ENCODE measurements around the gene PGAM5. TPM values are rescaled to one million over a fixed set of nuclear protein-coding genes. Genes with fewer than 3 reads are reported as not detected.

The PGAM5 gene
- total and polyA plus RNA-seq, 8 donors = 9.0 to 27.3 (median 16.3) TPM

GRCh38 chr12:132713123-132713522 lies 2.5 kb downstream of the PGAM5 start:
- no peak overlapping the region for H3K27ac ChIP-seq
- ATAC-seq (no peak), FAIRE-seq (no peak), DNase-seq (no peak)
- 64 to 77% methylated on average over 2 of the region's 2 CpGs for WGBS, 2 donors
- no peak for TF ChIP-seq CTCF (IDR thresholded peaks at IDR 0.05)
- H3K9me3 ChIP-seq = no peaks in the 10 kb centered on the region
- H3K27me3 ChIP-seq = no peaks in the 10 kb centered on the region
- peaks cover 0 to 11% (median 0%) of the 10 kb centered on the region in 3 donors for H3K36me3 ChIP-seq
- H3K4me3 ChIP-seq = no peak overlapping the region
- peaks cover 0 to 10% (median 8%) of the 10 kb centered on the region in 3 donors for H3K4me1 ChIP-seq
- intact Hi-C loops (cut with DNase I) = no loop called here

DNA sequence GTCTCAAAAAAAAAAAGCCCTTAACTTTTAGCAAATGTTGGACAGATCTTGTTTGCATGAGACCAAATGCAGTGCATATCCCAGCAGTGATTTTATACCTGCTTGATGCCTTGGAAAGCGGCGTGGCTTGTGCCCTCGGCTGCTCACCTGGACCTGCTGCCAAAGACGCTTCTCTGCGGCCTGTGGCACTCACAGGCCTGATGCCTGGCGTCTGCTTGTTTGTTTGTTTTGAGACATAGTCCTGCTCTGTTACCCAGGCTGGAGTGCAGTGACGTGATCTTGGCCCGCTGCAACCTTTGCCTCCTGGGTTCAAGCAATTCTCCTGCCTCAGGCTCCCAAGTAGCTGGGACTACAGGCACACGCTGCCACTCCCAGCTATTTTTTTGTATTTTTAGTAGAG lies 5.2 kb downstream of the PGAM5 start:
- H3K27me3 ChIP-seq = no peaks in the 10 kb centered on the region
- WGBS, 2 donors = 83 to 88% methylated on average over 9 of the region's 9 CpGs
- TF ChIP-seq CTCF (IDR thresholded peaks at IDR 0.05) = no peak
- no peaks in the 10 kb centered on the region for H3K9me3 ChIP-seq
- FAIRE-seq (no peak), DNase-seq (peak in 1 of 6 donors; percentile 29), ATAC-seq (no peak)
- H3K27ac ChIP-seq = no peak overlapping the region
- H3K4me3 ChIP-seq = no peak overlapping the region
- peaks cover 0 to 8% (median 6%) of the 10 kb centered on the region in 3 donors for H3K4me1 ChIP-seq
- intact Hi-C loops (cut with DNase I) = no loop called here
- peaks cover 2 to 23% (median 10%) of the 10 kb centered on the region in 3 donors for H3K36me3 ChIP-seq

DNA sequence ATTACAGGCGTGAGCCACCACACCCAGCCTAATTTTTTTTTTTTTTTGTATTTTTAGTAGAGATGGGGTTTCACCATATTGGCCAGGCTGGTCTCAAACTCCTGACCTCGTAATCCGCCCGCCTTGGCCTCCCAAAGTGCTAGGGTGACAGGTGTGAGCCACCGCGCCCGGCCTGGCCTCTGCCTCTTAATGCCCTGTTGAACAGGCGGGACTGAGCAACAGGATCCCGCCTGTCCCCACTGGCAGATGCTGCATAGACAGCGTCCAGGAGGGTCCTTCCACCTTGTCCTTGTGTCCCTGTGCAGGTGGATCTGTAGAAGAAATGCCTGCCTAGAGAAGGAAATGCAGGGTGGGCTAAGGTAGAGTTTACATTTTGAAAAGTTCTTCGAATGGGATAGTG lies 5.7 kb downstream of the PGAM5 start:
- 76 to 92% methylated on average over 11 of the region's 11 CpGs for whole genome bisulfite sequencing, 2 donors
- no peak overlapping the region for H3K27ac ChIP-seq
- FAIRE-seq (no peak), ATAC-seq (no peak), DNase-seq (no peak)
- peaks cover 2 to 27% (median 10%) of the 10 kb centered on the region in 3 donors for H3K36me3 ChIP-seq
- H3K4me1 ChIP-seq = peaks cover 0 to 8% (median 6%) of the 10 kb centered on the region in 3 donors
- no peaks in the 10 kb centered on the region for H3K27me3 ChIP-seq
- H3K9me3 ChIP-seq = no peaks in the 10 kb centered on the region
- no peak overlapping the region for H3K4me3 ChIP-seq
- intact Hi-C loops (cut with DNase I) = no loop called here
- no peak for TF ChIP-seq CTCF (IDR thresholded peaks at IDR 0.05)

- WGBS, 2 donors = 89% methylated on average over 17 of the region's 17 CpGs
- peaks cover 2 to 27% (median 10%) of the 10 kb centered on the region in 3 donors for H3K36me3 ChIP-seq
- no peak for FAIRE-seq
Measured at GRCh38 chr12:132717011-132717410, 6.4 kb downstream of the PGAM5 start.

More at GRCh38 chr12:132717011-132717410, 6.4 kb downstream of the PGAM5 start:
- intact Hi-C loops (cut with DNase I) = no loop called here
- DNase-seq = peak in 1 of 6 donors; percentile 69
- no peaks in the 10 kb centered on the region for H3K9me3 ChIP-seq
- H3K27me3 ChIP-seq = no peaks in the 10 kb centered on the region
- no peak overlapping the region for H3K27ac ChIP-seq
- peaks cover 0 to 2% (median 1%) of the 10 kb centered on the region in 3 donors for H3K4me1 ChIP-seq
- no peak overlapping the region for H3K4me3 ChIP-seq
- no peak for ATAC-seq
- no peak for TF ChIP-seq CTCF (IDR thresholded peaks at IDR 0.05)
